Keratinocyte (primary cell): ENCODE data around the gene FOCAD. TPM values are rescaled to one million over a fixed set of nuclear protein-coding genes. Genes with fewer than 3 reads are reported as not detected.

Experiments used
- DNase-seq: peaks from one replicate; pipeline ENCODE4 v3.0.0-alpha.2; 2011; ENCODE audit warnings: low read depth, missing footprints, low spot score
- FAIRE-seq: peaks from 2 replicates; lab custom pipeline; 2011; peaks lifted over from hg19 to GRCh38; lab: Jason Lieb, UNC
- H2AFZ ChIP-seq: 2 replicates; pipeline ENCODE4 v1.6.0; 2012; ENCODE audit warnings: low read length, control low read depth, inconsistent platforms; ENCODE audit not compliant: control insufficient read depth
- H3K27ac ChIP-seq: 2 replicates; pipeline ENCODE4 v1.5.1; 2011; ENCODE audit warnings: low read length; ENCODE audit not compliant: control insufficient read depth, insufficient read depth
- H3K27me3 ChIP-seq: 3 replicates; pipeline ENCODE4 v1.6.0; 2011; ENCODE audit warnings: low read length; ENCODE audit not compliant: control insufficient read depth, insufficient read depth; ENCODE audit errors: extremely low read depth
- H3K36me3 ChIP-seq, 2 experiments: 2 replicates in 1 of 2; 3 replicates in 1 of 2; pipeline ENCODE4 v1.5.1; 2011; ENCODE audit warnings: low read length in 2 of 2, mild to moderate bottlenecking in 1 of 2; ENCODE audit not compliant: control insufficient read depth in 2 of 2, insufficient read depth in 2 of 2; ENCODE audit errors: extremely low read depth in 1 of 2
- H3K4me1 ChIP-seq: 3 replicates; pipeline ENCODE4 v1.5.1; 2011; ENCODE audit warnings: low read length; ENCODE audit not compliant: control insufficient read depth, insufficient read depth; ENCODE audit errors: extremely low read depth
- H3K4me2 ChIP-seq: 3 replicates; pipeline ENCODE4 v1.6.0; 2011; ENCODE audit warnings: low read depth, low read length; ENCODE audit not compliant: control insufficient read depth, insufficient read depth; ENCODE audit errors: extremely low read depth
- H3K4me3 ChIP-seq, 3 experiments: fragments of 200-600 bp in 1 of 3; sonication (generic) in 1 of 3; 2 replicates in 2 of 3; 3 replicates in 1 of 3; pipeline ENCODE4 v1.5.1; 2011 to 2016; ENCODE audit warnings: low read length in 3 of 3, mild to moderate bottlenecking in 3 of 3, control low read depth in 2 of 3, inconsistent platforms in 1 of 3, low read depth in 1 of 3, mixed read lengths in 1 of 3, mixed run types in 1 of 3, moderate library complexity in 1 of 3; ENCODE audit not compliant: control insufficient read depth in 2 of 3, insufficient read depth in 2 of 3; ENCODE audit errors: extremely low read depth in 1 of 3
- H3K79me2 ChIP-seq: 2 replicates; pipeline ENCODE4 v1.6.0; 2012; ENCODE audit warnings: low read length; ENCODE audit not compliant: control insufficient read depth, insufficient read depth
- H3K9ac ChIP-seq: 3 replicates; pipeline ENCODE4 v1.6.0; 2011; ENCODE audit warnings: low read length; ENCODE audit not compliant: control insufficient read depth, insufficient read depth; ENCODE audit errors: extremely low read depth
- H3K9me1 ChIP-seq: 3 replicates; pipeline ENCODE4 v1.6.0; 2011; ENCODE audit warnings: low read length; ENCODE audit not compliant: control insufficient read depth, insufficient read depth; ENCODE audit errors: extremely low read depth
- H3K9me3 ChIP-seq: 2 replicates; pipeline ENCODE4 v1.5.1; 2012; ENCODE audit warnings: low read depth, low read length; ENCODE audit not compliant: control insufficient read depth
- H4K20me1 ChIP-seq: 3 replicates; pipeline ENCODE4 v1.6.0; 2011; ENCODE audit warnings: low read length; ENCODE audit not compliant: control insufficient read depth, insufficient read depth; ENCODE audit errors: extremely low read depth
- EZH2 ChIP-seq: IDR thresholded peaks from one replicate; pipeline ENCODE4 v1.6.1; 2012; ENCODE audit warnings: inconsistent platforms, mild to moderate bottlenecking, low read length, moderate library complexity
- dilution Hi-C: fragments of 300-500 bp; cut with MboI; formaldehyde crosslinking; loops from one replicate; pipeline ENCODE4 v1.7.0; 2020; ENCODE audit warnings: low sequenced_read_pairs; ENCODE audit not compliant: extremely low pct_ligation_motif_present
- polyA plus RNA-seq, 5 experiments: library from polyadenylated mRNA; depleted of rRNA in 3 of 5; stranded (reverse) in 3 of 5; stranded (forward) in 1 of 5; unstranded in 1 of 5; fragments of >200 nt; gene quantifications; 1 replicate in 1 of 5; 2 replicates in 3 of 5; 3 replicates in 1 of 5; pipeline versions ENCODE4 v1.2.1 to v1.2.3, GENCODE V29; 2011 to 2012; ENCODE audit warnings: missing spikeins in 2 of 5, low read depth in 1 of 5, low replicate concordance in 1 of 5
- TF ChIP-seq, protein P1 (sequence below), 3 experiments: IDR thresholded peaks in 1 of 3; conservative IDR thresholded peaks in 1 of 3; optimal IDR thresholded peaks in 1 of 3; 2 replicates in 2 of 3; 3 replicates in 1 of 3; pipeline versions ENCODE3 to v1.5.1; 2011; ENCODE audit warnings: low read length in 3 of 3, mild to moderate bottlenecking in 3 of 3, moderate library complexity in 2 of 3, control low read depth in 1 of 3, inconsistent platforms in 1 of 3; ENCODE audit not compliant: insufficient read depth in 2 of 3; ENCODE audit errors: extremely low read depth in 1 of 3

Gene FOCAD
- polyA plus RNA-seq, 1 donor (not counting 4 experiments of a cell fraction or from before 2014, with no cell fraction given): 33.1 TPM

DNA sequence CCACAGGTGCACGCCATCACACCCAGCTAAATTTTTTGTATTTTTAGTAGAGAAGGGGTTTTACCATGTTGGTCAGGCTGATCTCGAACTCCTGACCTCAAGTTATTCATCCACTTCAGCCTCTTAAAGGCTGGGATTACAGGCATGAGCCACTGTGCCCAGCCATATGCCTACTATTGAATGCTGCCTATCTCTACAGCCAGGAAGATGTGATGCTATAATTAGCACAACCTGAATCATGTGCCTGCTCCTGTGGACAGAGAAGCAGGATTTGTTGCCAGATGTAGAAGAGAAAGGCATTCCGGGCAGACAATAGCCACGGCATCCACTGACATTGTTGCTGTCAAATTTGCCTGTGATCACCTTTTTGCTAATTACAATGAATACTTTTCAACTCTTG, 37.4 kb upstream of the FOCAD start:
- H3K9me3 ChIP-seq: no peaks in the 10 kb centered on the region
- H4K20me1 ChIP-seq: no peaks in the 10 kb centered on the region
- DNase-seq: no peak
- H3K36me3 ChIP-seq: no peaks in the 10 kb centered on the region
- no peak for TF ChIP-seq EZH2
- TF ChIP-seq, protein P1, sequence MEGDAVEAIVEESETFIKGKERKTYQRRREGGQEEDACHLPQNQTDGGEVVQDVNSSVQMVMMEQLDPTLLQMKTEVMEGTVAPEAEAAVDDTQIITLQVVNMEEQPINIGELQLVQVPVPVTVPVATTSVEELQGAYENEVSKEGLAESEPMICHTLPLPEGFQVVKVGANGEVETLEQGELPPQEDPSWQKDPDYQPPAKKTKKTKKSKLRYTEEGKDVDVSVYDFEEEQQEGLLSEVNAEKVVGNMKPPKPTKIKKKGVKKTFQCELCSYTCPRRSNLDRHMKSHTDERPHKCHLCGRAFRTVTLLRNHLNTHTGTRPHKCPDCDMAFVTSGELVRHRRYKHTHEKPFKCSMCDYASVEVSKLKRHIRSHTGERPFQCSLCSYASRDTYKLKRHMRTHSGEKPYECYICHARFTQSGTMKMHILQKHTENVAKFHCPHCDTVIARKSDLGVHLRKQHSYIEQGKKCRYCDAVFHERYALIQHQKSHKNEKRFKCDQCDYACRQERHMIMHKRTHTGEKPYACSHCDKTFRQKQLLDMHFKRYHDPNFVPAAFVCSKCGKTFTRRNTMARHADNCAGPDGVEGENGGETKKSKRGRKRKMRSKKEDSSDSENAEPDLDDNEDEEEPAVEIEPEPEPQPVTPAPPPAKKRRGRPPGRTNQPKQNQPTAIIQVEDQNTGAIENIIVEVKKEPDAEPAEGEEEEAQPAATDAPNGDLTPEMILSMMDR (optimal IDR thresholded peaks at IDR 0.05 in 1 of 3, IDR thresholded peaks at IDR 0.05 in 1 of 3, conservative IDR thresholded peaks at IDR 0.05 in 1 of 3; ENCODE audit: extremely low read depth in 1 of 3, insufficient read depth in 2 of 3, low read length in 3 of 3): no peak
- no peaks in the 10 kb centered on the region for H3K9me1 ChIP-seq
- no peak overlapping the region for H2AFZ ChIP-seq
- H3K79me2 ChIP-seq: no peaks in the 10 kb centered on the region
- no peaks in the 10 kb centered on the region for H3K4me1 ChIP-seq
- no peaks in the 10 kb centered on the region for H3K27me3 ChIP-seq
- dilution Hi-C loops: no loop called here
- H3K27ac ChIP-seq: no peak overlapping the region
- no peak overlapping the region for H3K4me2 ChIP-seq
- H3K9ac ChIP-seq: no peak overlapping the region
- H3K4me3 ChIP-seq: no peak overlapping the region
- FAIRE-seq: no peak

DNA sequence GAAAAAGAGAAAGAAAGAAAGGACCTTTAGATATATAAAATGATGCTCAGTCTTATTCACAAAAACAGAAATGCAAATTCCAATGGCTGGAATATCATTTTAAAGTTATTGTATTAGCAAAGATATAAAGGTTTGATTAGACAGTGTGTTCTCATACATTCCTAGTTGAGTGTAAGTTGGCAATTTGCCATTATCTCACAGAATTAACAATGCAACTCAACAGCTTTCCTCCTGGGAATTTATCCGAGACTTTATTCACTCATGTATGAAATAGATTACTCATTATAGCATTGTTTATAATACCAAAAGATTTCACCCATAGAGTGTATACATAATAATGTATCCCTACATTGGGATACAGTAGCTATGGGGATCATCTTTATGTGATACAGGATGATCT, 34.7 kb upstream of the FOCAD start:
- Histone ChIP-seq H3K4me2 (no peak overlapping the region), H3K9me1 (no peaks in the 10 kb centered on the region), H3K4me1 (no peaks in the 10 kb centered on the region), H3K4me3 (no peak overlapping the region), H4K20me1 (no peaks in the 10 kb centered on the region), H3K27ac (no peak overlapping the region), H2AFZ (no peak overlapping the region), H3K36me3 (no peaks in the 10 kb centered on the region), H3K9me3 (no peaks in the 10 kb centered on the region), H3K9ac (no peak overlapping the region), H3K79me2 (no peaks in the 10 kb centered on the region), H3K27me3 (no peaks in the 10 kb centered on the region)
- DNase-seq (no peak), FAIRE-seq (no peak)
- dilution Hi-C loops: no loop called here
- no peak for TF ChIP-seq EZH2
- TF ChIP-seq, protein P1 (optimal IDR thresholded peaks at IDR 0.05 in 1 of 3, IDR thresholded peaks at IDR 0.05 in 1 of 3, conservative IDR thresholded peaks at IDR 0.05 in 1 of 3; ENCODE audit: extremely low read depth in 1 of 3, insufficient read depth in 2 of 3, low read length in 3 of 3): no peak
